Testis (tissue), 2 donors: ENCODE measurements around the gene ATP1B1.

Experiments
- CTCF ChIP-seq, 3 experiments: fragments of 450-650 bp in 2 of 3; fragments of 200-600 bp in 1 of 3; sonication (generic) in 1 of 3; IDR thresholded peaks; one replicate each; pipeline ENCODE4 v1.5.1; 2016 to 2019; ENCODE audit warnings: antibody characterized with exemption in 3 of 3, mild to moderate bottlenecking in 2 of 3, moderate library complexity in 1 of 3
- POLR2A ChIP-seq: fragments of 450-650 bp; IDR thresholded peaks from one replicate; pipeline ENCODE4 v1.6.1; 2017; ENCODE audit warnings: antibody characterized with exemption, mild to moderate bottlenecking, moderate library complexity

GRCh38 chr1:169090308-169090899 is 16.1 kb upstream of the ATP1B1 start:
- TF ChIP-seq CTCF (IDR thresholded peaks at IDR 0.05) (no peak), POLR2A (no peak)
